Ovary (tissue), 3 donors: ENCODE data around the gene HMCES.

Experiments used
- CTCF ChIP-seq, 3 donors: fragments of 450-650 bp in 2 of 3; fragments of 200-600 bp in 1 of 3; IDR thresholded peaks; one replicate each; pipeline versions ENCODE4 v1.5.1 to v1.8.0; 2016 to 2022; ENCODE audit warnings: antibody characterized with exemption in 3 of 3, mild to moderate bottlenecking in 1 of 3
- EP300 ChIP-seq: sonication (generic); formaldehyde crosslinking; IDR thresholded peaks from one replicate; pipeline ENCODE4 v1.6.1; 2017; ENCODE audit warnings: antibody characterized with exemption
- POLR2A ChIP-seq: fragments of 450-650 bp; IDR thresholded peaks from one replicate; pipeline ENCODE4 v1.6.1; 2017; ENCODE audit warnings: antibody characterized with exemption, mild to moderate bottlenecking, moderate library complexity
- donor health status: DM: no; HTN: no; CAD: no.

DNA sequence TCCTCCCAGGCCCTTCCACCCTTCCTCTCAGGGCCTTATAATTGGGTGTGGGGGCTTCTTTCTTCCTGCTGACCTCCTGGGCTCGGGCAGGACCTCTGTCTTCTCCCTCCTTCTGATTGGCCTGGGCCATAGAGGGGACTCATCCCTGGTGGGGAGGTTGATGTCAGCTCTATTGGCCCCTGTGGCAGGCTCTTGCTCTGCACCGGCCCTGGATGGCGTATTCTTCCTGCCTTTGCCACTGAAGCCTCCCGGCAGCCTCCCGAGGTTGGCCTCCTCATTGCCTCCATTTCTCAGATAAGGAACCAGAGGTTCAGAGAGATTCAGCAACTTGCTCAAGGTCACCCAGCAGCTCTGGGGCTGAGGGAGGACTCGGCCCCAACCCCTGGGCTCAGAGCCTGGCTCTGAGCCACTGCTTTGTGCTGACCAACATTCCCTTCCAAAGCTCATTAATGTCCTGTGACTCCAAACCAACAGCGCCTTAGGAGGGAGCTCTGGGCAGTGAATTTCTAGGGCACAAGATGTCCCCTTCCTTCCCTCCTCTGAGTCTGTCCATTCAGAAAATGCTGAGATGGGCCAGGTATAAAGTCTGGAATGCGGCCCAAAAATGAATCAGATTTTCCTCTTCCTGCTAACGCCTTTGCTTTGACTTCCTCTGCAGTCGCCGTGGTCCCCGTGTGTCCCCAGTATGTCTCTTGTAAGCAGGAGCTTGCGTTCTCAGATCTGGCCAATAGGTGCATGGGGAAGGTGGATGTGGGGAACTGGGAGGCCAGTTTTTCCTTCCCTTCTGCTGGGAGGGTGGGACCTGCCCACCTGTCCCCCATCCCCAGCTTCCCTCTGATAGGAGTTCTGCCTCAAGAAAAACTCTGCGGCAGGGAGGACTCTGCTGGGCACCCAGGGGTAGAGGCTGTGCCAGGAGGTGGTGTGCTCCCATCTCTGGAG, 74.2 kb downstream of the HMCES start:
- no peak for TF ChIP-seq EP300
- TF ChIP-seq POLR2A, result no peak
- no peak for TF ChIP-seq CTCF (IDR thresholded peaks at IDR 0.05)
